GM12872 (cell line): ENCODE data around the gene RP9.

Experiments used
- TF ChIP-seq, protein P1 (sequence below): IDR thresholded peaks from 3 replicates; pipeline ENCODE4 v1.5.1; 2011; ENCODE audit warnings: low read depth, mild to moderate bottlenecking, low read length, moderate library complexity; ENCODE audit not compliant: insufficient read depth

Gene RP9

GRCh38 chr7:33143996-33144718, 35.0 kb upstream of the RP9 start:
- TF ChIP-seq, protein P1, sequence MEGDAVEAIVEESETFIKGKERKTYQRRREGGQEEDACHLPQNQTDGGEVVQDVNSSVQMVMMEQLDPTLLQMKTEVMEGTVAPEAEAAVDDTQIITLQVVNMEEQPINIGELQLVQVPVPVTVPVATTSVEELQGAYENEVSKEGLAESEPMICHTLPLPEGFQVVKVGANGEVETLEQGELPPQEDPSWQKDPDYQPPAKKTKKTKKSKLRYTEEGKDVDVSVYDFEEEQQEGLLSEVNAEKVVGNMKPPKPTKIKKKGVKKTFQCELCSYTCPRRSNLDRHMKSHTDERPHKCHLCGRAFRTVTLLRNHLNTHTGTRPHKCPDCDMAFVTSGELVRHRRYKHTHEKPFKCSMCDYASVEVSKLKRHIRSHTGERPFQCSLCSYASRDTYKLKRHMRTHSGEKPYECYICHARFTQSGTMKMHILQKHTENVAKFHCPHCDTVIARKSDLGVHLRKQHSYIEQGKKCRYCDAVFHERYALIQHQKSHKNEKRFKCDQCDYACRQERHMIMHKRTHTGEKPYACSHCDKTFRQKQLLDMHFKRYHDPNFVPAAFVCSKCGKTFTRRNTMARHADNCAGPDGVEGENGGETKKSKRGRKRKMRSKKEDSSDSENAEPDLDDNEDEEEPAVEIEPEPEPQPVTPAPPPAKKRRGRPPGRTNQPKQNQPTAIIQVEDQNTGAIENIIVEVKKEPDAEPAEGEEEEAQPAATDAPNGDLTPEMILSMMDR: no peak

GRCh38 chr7:33142585-33142984, 33.4 kb upstream of the RP9 start:
- TF ChIP-seq, protein P1: no peak

- TF ChIP-seq, protein P1: no peak
These were observed 27.9 kb upstream of the RP9 start for GRCh38 chr7:33137103-33137502.

- TF ChIP-seq, protein P1: no peak
These were observed 21.0 kb upstream of the RP9 start for GRCh38 chr7:33130184-33130583.

GRCh38 chr7:33129806-33130153, 20.6 kb upstream of the RP9 start:
- TF ChIP-seq, protein P1: 0 out of 3 replicates have a peak, but pooled peaks have one; percentile 3

- TF ChIP-seq, protein P1: 0 out of 3 replicates have a peak, but pooled peaks have one; percentile 18
These were observed 20.0 kb upstream of the RP9 start, which contains the start of gene BBS9 for GRCh38 chr7:33128990-33129805. Gene BBS9 (plus strand): TSS chr7:33129564. CDS start chr7:33146253, 16,689 bp downstream.

GRCh38 chr7:33128631-33128989, 19.4 kb upstream of the RP9 start:
- TF ChIP-seq, protein P1: no peak
